ENCODE data around the gene PURA.
A peak's percentile ranks its signal among the peaks of the same experiment; 100 is the strongest.

Gene PURA

GRCh38 chr5:140101179-140101578 lies 12.7 kb upstream of the PURA start:
- no peak for DNase-seq (ENCODE audit: low read depth, low spot score)
- in situ Hi-C loops (cut with HindIII; ENCODE audit: low sequenced_read_pairs) = no loop called here
- TF ChIP-seq CTCF (IDR thresholded peaks at IDR 0.05; ENCODE audit: low read depth, low read length) = no peak
- H3K4me3 ChIP-seq (ENCODE audit: low read depth, low read length) = no peak overlapping the region

DNA sequence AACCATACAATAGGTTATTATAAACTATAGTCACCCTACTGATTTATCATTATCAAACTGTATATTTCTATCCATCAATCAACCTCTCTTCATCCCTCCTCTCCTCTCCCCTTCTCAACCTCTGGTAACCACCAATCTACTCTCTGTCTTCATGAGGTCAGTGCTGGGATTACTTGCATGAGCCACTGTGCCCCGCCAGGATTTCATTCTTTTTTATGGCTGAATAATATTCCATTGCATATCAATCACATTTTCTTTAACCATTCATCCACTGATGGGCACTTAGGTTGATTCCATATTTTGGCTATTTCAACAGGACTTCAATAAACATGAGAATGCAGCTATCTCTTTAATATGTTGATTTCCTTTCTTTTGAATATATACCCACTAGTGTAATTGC lies 10.8 kb upstream of the PURA start:
- TF ChIP-seq CTCF (IDR thresholded peaks at IDR 0.05; ENCODE audit: low read depth, low read length) = no peak
- DNase-seq (ENCODE audit: low read depth, low spot score) = no peak
- in situ Hi-C loops (cut with HindIII; ENCODE audit: low sequenced_read_pairs) = no loop called here
- no peak overlapping the region for H3K4me3 ChIP-seq (ENCODE audit: low read depth, low read length)

- no peak for TF ChIP-seq CTCF (IDR thresholded peaks at IDR 0.05; ENCODE audit: low read depth, low read length)
- H3K4me3 ChIP-seq (ENCODE audit: low read depth, low read length) = no peak overlapping the region
- in situ Hi-C loops (cut with HindIII; ENCODE audit: low sequenced_read_pairs) = no loop called here
- DNase-seq (ENCODE audit: low read depth, low spot score) = no peak
Measured at GRCh38 chr5:140104100-140104499, 9.8 kb upstream of the PURA start.

DNA sequence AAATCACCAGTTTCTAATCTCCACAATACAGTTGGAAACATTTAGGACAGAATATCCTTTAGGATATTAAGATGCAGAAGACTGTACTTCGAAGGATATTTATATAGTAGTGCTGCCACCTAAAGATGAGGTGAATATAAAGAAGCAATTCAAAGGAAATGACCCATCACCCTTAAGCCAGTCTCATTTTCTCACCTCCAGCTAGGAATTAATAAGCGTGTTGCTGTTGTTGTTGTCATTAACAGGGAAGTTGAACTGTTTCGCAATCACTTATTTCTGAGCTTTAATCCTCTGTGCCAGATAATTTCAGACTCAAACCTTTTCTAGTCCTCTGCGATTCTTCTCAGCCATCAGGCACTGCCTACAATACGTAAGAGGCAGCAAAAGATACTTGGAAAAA lies 7.8 kb upstream of the PURA start:
- TF ChIP-seq CTCF (IDR thresholded peaks at IDR 0.05; ENCODE audit: low read depth, low read length) = no peak
- DNase-seq (ENCODE audit: low read depth, low spot score) = no peak
- no peak overlapping the region for H3K4me3 ChIP-seq (ENCODE audit: low read depth, low read length)
- in situ Hi-C loops (cut with HindIII; ENCODE audit: low sequenced_read_pairs) = no loop called here

GRCh38 chr5:140106805-140107311 lies 7.1 kb upstream of the PURA start:
- in situ Hi-C loops (cut with HindIII; ENCODE audit: low sequenced_read_pairs) = no loop called here
- no peak for DNase-seq (ENCODE audit: low read depth, low spot score)
- H3K4me3 ChIP-seq (ENCODE audit: low read depth, low read length) = peak overlapping the region; percentile 65
- TF ChIP-seq CTCF (IDR thresholded peaks at IDR 0.05; ENCODE audit: low read depth, low read length) = no peak

DNA sequence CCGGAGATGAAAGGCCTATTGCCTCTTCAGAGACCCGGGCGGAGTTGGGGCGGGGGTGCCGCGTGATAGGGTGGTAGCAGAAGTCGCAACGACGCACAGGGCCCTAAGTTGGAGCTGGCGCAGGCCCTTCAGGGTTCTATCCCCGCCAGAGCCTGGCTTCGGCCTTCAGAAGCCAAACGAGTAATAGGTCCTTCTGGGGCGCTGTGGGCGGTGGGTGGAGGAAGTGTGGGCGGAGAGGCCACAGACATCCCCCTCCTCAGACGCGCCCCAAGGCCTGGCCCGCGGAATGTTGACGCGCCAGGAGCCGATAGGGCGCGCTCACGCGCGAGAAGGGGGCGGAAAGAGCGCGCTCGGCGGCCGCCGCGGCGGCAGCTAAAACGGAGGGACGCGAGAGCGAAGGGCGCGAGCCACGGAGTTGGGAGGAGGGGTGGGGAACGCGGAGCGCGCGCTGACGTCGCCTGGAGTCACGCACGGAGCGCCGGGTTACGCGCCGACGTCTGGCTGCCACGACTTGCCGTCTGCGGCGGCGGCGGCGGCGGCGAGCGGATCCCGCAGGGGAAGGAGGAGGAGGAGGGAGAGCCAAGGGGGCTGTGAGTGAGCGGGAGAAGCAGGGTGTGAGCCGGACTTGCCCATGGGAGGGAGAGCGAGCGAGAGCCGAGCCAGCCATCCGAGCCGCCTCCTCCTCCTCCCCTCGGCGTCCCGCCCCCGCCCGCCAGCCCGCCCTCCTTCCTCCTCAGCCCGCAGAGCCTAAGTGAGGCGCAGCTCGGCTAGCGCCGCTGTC lies 6.4 kb upstream of the PURA start:
- H3K4me3 ChIP-seq (ENCODE audit: low read depth, low read length) = peak overlapping the region; percentile 65
- peak; percentile 93 for DNase-seq (ENCODE audit: low read depth, low spot score)
- peak; percentile 10 for TF ChIP-seq CTCF (IDR thresholded peaks at IDR 0.05; ENCODE audit: low read depth, low read length)
- in situ Hi-C loops (cut with HindIII; ENCODE audit: low sequenced_read_pairs) = no loop called here

All from astrocyte of the spinal cord (primary cell).